Measurements from ENCODE around the gene ZXDC.

The ZXDC gene

GRCh38 chr3:126461450-126462070 is 14.1 kb downstream of the ZXDC start:
- no peak overlapping the region for H3K4me3 ChIP-seq (ENCODE audit: low read depth, low read length)
- H3K27me3 ChIP-seq (ENCODE audit: insufficient read depth, low read length) = no peaks in the 10 kb centered on the region
- peaks cover 5% of the 10 kb centered on the region for H3K79me2 ChIP-seq (ENCODE audit: control insufficient read depth, insufficient read depth, low read length, unreplicated experiment)
- no peak overlapping the region for H2AFZ ChIP-seq (ENCODE audit: low read length, unreplicated experiment)
- peaks cover 24% of the 10 kb centered on the region; the same call in 1 of the 2 replicates for H3K36me3 ChIP-seq (ENCODE audit: insufficient read depth, low read length)
- no peaks in the 10 kb centered on the region for H3K4me1 ChIP-seq (ENCODE audit: control insufficient read depth, insufficient read depth, low read length, unreplicated experiment)
- no peak overlapping the region for H3K27ac ChIP-seq (ENCODE audit: low read depth, low read length)

- H3K4me1 ChIP-seq (ENCODE audit: control insufficient read depth, insufficient read depth, low read length, unreplicated experiment) = no peaks in the 10 kb centered on the region
- no peak overlapping the region for H3K4me3 ChIP-seq (ENCODE audit: low read depth, low read length)
- H3K27me3 ChIP-seq (ENCODE audit: insufficient read depth, low read length) = no peaks in the 10 kb centered on the region
- peaks cover 24% of the 10 kb centered on the region; the same call in 1 of the 2 replicates for H3K36me3 ChIP-seq (ENCODE audit: insufficient read depth, low read length)
- no peak overlapping the region for H2AFZ ChIP-seq (ENCODE audit: low read length, unreplicated experiment)
- H3K27ac ChIP-seq (ENCODE audit: low read depth, low read length) = no peak overlapping the region
- peaks cover 8% of the 10 kb centered on the region for H3K79me2 ChIP-seq (ENCODE audit: control insufficient read depth, insufficient read depth, low read length, unreplicated experiment)
These were observed 15.3 kb downstream of the ZXDC start for GRCh38 chr3:126460381-126460780.

- Histone ChIP-seq H3K27ac (ENCODE audit: low read depth, low read length) (no peak overlapping the region), H3K4me3 (ENCODE audit: low read depth, low read length) (no peak overlapping the region), H3K27me3 (ENCODE audit: insufficient read depth, low read length) (no peaks in the 10 kb centered on the region), H3K36me3 (ENCODE audit: insufficient read depth, low read length) (peaks cover 23% of the 10 kb centered on the region; the same call in 1 of the 2 replicates), H2AFZ (ENCODE audit: low read length, unreplicated experiment) (no peak overlapping the region), H3K4me1 (ENCODE audit: control insufficient read depth, insufficient read depth, low read length, unreplicated experiment) (no peaks in the 10 kb centered on the region), H3K79me2 (ENCODE audit: control insufficient read depth, insufficient read depth, low read length, unreplicated experiment) (peaks cover 8% of the 10 kb centered on the region)
These were observed 15.9 kb downstream of the ZXDC start for GRCh38 chr3:126459763-126460127.

- Histone ChIP-seq H3K27me3 (ENCODE audit: insufficient read depth, low read length) (no peaks in the 10 kb centered on the region), H3K4me1 (ENCODE audit: control insufficient read depth, insufficient read depth, low read length, unreplicated experiment) (no peaks in the 10 kb centered on the region), H3K4me3 (ENCODE audit: low read depth, low read length) (no peak overlapping the region), H3K27ac (ENCODE audit: low read depth, low read length) (no peak overlapping the region), H2AFZ (ENCODE audit: low read length, unreplicated experiment) (no peak overlapping the region), H3K79me2 (ENCODE audit: control insufficient read depth, insufficient read depth, low read length, unreplicated experiment) (peaks cover 8% of the 10 kb centered on the region), H3K36me3 (ENCODE audit: insufficient read depth, low read length) (peaks cover 21% of the 10 kb centered on the region; the same call in 1 of the 2 replicates)
These were observed 16.5 kb downstream of the ZXDC start for GRCh38 chr3:126459111-126459762.

- Histone ChIP-seq H3K36me3 (ENCODE audit: insufficient read depth, low read length) (peaks cover 16% of the 10 kb centered on the region; the same call in 1 of the 2 replicates), H2AFZ (ENCODE audit: low read length, unreplicated experiment) (no peak overlapping the region), H3K79me2 (ENCODE audit: control insufficient read depth, insufficient read depth, low read length, unreplicated experiment) (peaks cover 5% of the 10 kb centered on the region), H3K4me3 (ENCODE audit: low read depth, low read length) (no peak overlapping the region), H3K27ac (ENCODE audit: low read depth, low read length) (no peak overlapping the region), H3K27me3 (ENCODE audit: insufficient read depth, low read length) (no peaks in the 10 kb centered on the region), H3K4me1 (ENCODE audit: control insufficient read depth, insufficient read depth, low read length, unreplicated experiment) (no peaks in the 10 kb centered on the region)
These were observed 18.8 kb downstream of the ZXDC start for GRCh38 chr3:126456766-126457388.

- no peak overlapping the region for H3K27ac ChIP-seq (ENCODE audit: low read depth, low read length)
- no peak overlapping the region for H2AFZ ChIP-seq (ENCODE audit: low read length, unreplicated experiment)
- no peaks in the 10 kb centered on the region for H3K27me3 ChIP-seq (ENCODE audit: insufficient read depth, low read length)
- peaks cover 5% of the 10 kb centered on the region for H3K79me2 ChIP-seq (ENCODE audit: control insufficient read depth, insufficient read depth, low read length, unreplicated experiment)
- peaks cover 10% of the 10 kb centered on the region; the same call in 1 of the 2 replicates for H3K36me3 ChIP-seq (ENCODE audit: insufficient read depth, low read length)
- H3K4me1 ChIP-seq (ENCODE audit: control insufficient read depth, insufficient read depth, low read length, unreplicated experiment) = no peaks in the 10 kb centered on the region
- H3K4me3 ChIP-seq (ENCODE audit: low read depth, low read length) = no peak overlapping the region
These were observed 19.5 kb downstream of the ZXDC start for GRCh38 chr3:126456211-126456610.

- H3K27ac ChIP-seq (ENCODE audit: low read depth, low read length) = no peak overlapping the region
- no peak overlapping the region for H3K4me3 ChIP-seq (ENCODE audit: low read depth, low read length)
- no peak overlapping the region for H2AFZ ChIP-seq (ENCODE audit: low read length, unreplicated experiment)
- H3K79me2 ChIP-seq (ENCODE audit: control insufficient read depth, insufficient read depth, low read length, unreplicated experiment) = peaks cover 3% of the 10 kb centered on the region
- H3K27me3 ChIP-seq (ENCODE audit: insufficient read depth, low read length) = no peaks in the 10 kb centered on the region
- H3K36me3 ChIP-seq (ENCODE audit: insufficient read depth, low read length) = 0 out of 2 replicates have a peak, but pooled peaks cover 4% of the 10 kb centered on the region
- H3K4me1 ChIP-seq (ENCODE audit: control insufficient read depth, insufficient read depth, low read length, unreplicated experiment) = no peaks in the 10 kb centered on the region
These were observed 21.1 kb downstream of the ZXDC start for GRCh38 chr3:126454437-126455198.

GRCh38 chr3:126454025-126454424 is 21.7 kb downstream of the ZXDC start:
- Histone ChIP-seq H3K27ac (ENCODE audit: low read depth, low read length) (no peak overlapping the region), H3K27me3 (ENCODE audit: insufficient read depth, low read length) (no peaks in the 10 kb centered on the region), H3K4me3 (ENCODE audit: low read depth, low read length) (no peak overlapping the region), H3K4me1 (ENCODE audit: control insufficient read depth, insufficient read depth, low read length, unreplicated experiment) (no peaks in the 10 kb centered on the region), H2AFZ (ENCODE audit: low read length, unreplicated experiment) (no peak overlapping the region), H3K36me3 (ENCODE audit: insufficient read depth, low read length) (0 out of 2 replicates have a peak, but pooled peaks cover 4% of the 10 kb centered on the region), H3K79me2 (ENCODE audit: control insufficient read depth, insufficient read depth, low read length, unreplicated experiment) (peaks cover 3% of the 10 kb centered on the region)

- no peaks in the 10 kb centered on the region for H3K4me1 ChIP-seq (ENCODE audit: control insufficient read depth, insufficient read depth, low read length, unreplicated experiment)
- peaks cover 3% of the 10 kb centered on the region for H3K79me2 ChIP-seq (ENCODE audit: control insufficient read depth, insufficient read depth, low read length, unreplicated experiment)
- no peak overlapping the region for H3K27ac ChIP-seq (ENCODE audit: low read depth, low read length)
- no peaks in the 10 kb centered on the region for H3K36me3 ChIP-seq (ENCODE audit: insufficient read depth, low read length)
- H3K27me3 ChIP-seq (ENCODE audit: insufficient read depth, low read length) = no peaks in the 10 kb centered on the region
- H3K4me3 ChIP-seq (ENCODE audit: low read depth, low read length) = no peak overlapping the region
- no peak overlapping the region for H2AFZ ChIP-seq (ENCODE audit: low read length, unreplicated experiment)
These were observed 23.5 kb downstream of the ZXDC start for GRCh38 chr3:126452213-126452612.

GRCh38 chr3:126451511-126451910 is 24.2 kb downstream of the ZXDC start:
- Histone ChIP-seq H3K4me3 (ENCODE audit: low read depth, low read length) (no peak overlapping the region), H3K36me3 (ENCODE audit: insufficient read depth, low read length) (no peaks in the 10 kb centered on the region), H2AFZ (ENCODE audit: low read length, unreplicated experiment) (no peak overlapping the region), H3K27ac (ENCODE audit: low read depth, low read length) (no peak overlapping the region), H3K4me1 (ENCODE audit: control insufficient read depth, insufficient read depth, low read length, unreplicated experiment) (no peaks in the 10 kb centered on the region), H3K79me2 (ENCODE audit: control insufficient read depth, insufficient read depth, low read length, unreplicated experiment) (peaks cover 3% of the 10 kb centered on the region), H3K27me3 (ENCODE audit: insufficient read depth, low read length) (no peaks in the 10 kb centered on the region)

Measured in ACC112 (cell line).